ENCODE measurements around the gene CYP26B1.

DNA sequence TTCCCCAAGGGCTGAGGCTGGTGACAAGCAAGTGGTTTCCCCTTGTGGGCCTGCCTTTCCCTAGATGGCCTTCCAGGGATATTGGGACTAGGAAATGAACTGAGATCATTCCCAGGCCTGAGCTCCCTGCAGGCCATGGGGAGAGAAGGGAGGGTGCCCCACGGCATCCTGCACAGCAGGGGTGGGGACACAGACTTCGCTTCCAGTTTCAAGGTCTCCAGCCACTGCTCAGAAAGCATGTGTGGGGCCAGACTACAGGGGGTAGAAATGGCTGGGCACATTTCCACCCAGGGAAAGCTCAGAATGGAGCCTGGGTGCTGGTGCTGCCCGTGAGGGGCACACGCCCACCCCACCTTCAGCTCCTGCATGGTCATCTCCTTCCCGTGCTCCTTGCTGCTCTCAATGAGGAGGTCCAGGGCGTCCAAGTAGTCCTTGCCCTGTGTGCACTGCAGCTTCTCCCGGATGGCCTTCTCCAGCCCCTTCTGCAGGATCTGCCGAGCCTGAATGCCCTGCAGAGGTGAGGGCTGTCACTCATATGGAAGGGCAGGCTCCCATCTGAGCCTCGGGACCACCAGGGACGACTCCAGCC, 13.2 kb downstream of the CYP26B1 start:
- TF ChIP-seq, protein P1, sequence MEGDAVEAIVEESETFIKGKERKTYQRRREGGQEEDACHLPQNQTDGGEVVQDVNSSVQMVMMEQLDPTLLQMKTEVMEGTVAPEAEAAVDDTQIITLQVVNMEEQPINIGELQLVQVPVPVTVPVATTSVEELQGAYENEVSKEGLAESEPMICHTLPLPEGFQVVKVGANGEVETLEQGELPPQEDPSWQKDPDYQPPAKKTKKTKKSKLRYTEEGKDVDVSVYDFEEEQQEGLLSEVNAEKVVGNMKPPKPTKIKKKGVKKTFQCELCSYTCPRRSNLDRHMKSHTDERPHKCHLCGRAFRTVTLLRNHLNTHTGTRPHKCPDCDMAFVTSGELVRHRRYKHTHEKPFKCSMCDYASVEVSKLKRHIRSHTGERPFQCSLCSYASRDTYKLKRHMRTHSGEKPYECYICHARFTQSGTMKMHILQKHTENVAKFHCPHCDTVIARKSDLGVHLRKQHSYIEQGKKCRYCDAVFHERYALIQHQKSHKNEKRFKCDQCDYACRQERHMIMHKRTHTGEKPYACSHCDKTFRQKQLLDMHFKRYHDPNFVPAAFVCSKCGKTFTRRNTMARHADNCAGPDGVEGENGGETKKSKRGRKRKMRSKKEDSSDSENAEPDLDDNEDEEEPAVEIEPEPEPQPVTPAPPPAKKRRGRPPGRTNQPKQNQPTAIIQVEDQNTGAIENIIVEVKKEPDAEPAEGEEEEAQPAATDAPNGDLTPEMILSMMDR (optimal IDR thresholded peaks at IDR 0.05 in 1 of 3, IDR thresholded peaks at IDR 0.05 in 1 of 3, conservative IDR thresholded peaks at IDR 0.05 in 1 of 3; ENCODE audit: extremely low read depth in 1 of 3, insufficient read depth in 2 of 3, low read length in 3 of 3), result no peak
- TF ChIP-seq EZH2 (IDR thresholded peaks at IDR 0.05; ENCODE audit: low read length), result no peak

All from keratinocyte (primary cell).